T1000 (cell line): ENCODE results near the gene ACVRL1.

Experiments used
- DNase-seq: peaks from one replicate; lab custom pipeline; 2025; ENCODE audit warnings: mixed read lengths; lab: John Stamatoyannopoulos, UW

The ACVRL1 gene

DNA sequence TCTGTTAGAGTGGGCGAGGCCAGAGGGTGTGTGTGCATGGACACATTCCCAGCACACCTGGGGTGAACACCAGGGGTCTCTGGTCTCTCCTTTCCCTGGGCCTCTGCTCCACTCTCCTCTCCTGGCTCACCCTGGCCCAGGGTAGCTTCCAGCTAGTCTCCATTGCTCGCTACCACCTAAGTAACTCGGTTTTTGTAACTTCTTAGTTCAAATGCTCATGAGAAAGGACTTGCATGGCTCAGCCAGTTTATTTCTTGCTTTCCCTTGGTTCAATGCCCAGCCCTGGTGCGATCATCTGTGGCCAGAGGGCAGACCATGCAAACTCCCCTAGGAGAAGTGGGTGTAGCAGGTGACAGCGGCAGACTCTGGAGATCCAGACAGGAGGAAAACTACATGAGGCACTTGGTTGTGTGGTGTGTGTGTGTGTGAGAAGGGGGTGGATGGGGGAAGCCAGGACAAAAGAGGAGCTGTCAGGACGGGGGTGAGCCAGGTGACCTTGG, 35.2 kb downstream of the ACVRL1 start:
- DNase-seq: no peak

DNA sequence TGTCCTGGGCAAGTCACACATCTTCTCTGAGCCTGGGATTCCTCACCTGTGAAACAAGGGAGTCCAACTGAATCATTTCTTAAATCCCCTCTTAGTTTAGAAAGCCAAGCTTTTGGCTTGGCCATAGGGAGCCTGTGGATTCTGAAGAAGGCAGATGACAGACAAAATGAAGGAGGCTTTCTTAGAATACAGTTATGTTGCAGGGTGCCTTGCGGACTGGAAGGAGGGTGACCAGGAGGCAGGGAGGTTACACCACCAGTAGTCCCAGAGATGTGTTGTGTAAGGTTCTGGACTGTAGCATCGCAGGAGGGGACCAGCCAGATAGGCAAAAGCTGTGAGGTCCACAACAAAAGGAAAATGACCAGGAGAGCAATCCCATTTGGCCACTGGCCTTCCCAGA, 36.0 kb downstream of the ACVRL1 start:
- no peak for DNase-seq

DNA sequence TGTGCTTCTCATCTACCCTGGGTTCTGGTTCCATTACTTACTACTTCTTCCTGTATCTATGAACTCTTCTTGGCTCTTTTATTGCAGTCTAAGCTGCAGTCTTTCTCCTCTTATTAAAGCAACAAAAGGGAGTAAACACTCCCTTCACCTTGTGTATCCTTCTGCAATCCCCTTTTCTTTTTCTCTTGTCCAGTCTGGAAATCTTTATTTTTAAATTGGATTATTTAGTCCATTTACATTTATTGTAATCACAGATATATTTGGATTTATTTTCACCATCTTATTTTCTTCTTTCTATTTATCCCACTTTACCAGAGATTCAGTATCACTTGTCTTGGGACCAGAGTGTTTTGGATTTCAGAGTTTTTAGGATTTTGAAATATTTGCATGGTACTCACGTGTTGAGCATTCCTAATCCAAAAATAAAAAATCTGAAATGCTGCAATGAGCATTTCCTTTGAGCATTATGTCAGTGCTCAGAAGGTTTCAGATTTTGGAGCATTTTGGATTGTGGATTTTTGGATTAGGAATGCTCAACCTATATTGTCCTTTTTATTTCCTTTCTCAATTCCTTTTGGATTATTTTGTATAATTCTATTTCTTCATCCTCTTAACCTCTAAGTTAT, 37.4 kb downstream of the ACVRL1 start:
- DNase-seq: no peak

DNA sequence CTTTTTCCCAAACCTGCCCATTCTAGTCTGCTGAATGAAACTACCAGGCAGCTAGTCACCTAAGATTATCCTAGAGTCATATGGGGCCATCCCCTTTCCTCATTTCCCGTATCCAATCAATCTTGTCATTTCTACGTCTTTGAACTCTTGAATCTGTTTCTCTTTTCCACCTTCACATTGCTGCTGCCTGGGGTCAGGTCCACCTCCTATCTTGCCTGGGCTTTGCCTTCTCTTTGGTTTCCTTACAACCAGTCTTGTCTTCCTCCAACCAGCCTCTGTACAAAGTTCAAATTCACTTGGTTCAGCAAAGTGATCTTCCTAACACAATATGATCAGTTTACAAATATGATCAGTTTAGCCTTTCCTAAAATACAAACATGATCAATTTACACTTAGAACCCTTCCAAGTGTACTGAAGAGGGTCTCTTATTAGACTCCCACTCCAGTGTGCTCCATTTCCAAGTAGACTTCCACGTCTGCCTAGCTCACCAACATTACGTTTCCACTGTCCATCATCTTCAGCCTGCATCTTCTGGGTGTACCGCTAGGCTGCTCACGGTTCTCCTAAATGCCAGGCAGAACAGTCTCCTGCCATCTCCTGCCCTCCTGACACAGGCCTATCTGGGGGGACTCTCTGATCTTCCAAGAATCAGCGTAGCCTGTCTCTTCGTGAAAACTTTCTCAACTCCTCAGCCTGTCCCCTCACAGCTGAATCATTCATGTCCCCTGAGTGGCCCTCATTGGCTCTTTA, 40.1 kb downstream of the ACVRL1 start:
- no peak for DNase-seq

DNA sequence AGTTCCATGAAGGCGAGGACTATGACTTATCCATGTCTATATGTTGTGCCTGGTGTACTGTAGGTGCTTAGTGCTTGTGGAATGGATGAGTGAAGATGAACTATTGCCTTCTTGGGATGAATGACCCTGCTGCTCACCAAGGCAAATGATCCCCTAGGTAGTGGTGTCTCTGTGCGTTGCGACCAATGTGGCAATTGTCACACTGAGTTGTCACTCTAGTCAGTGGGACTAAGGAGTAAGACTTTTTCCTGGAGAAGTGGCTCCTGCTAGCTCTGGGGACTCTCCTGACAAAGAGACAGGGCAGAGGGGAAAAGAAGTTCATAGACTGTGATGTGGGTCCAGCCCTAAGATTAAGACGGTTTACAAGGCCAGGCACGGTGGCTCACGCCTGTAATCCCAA, 40.8 kb downstream of the ACVRL1 start:
- no peak for DNase-seq

DNA sequence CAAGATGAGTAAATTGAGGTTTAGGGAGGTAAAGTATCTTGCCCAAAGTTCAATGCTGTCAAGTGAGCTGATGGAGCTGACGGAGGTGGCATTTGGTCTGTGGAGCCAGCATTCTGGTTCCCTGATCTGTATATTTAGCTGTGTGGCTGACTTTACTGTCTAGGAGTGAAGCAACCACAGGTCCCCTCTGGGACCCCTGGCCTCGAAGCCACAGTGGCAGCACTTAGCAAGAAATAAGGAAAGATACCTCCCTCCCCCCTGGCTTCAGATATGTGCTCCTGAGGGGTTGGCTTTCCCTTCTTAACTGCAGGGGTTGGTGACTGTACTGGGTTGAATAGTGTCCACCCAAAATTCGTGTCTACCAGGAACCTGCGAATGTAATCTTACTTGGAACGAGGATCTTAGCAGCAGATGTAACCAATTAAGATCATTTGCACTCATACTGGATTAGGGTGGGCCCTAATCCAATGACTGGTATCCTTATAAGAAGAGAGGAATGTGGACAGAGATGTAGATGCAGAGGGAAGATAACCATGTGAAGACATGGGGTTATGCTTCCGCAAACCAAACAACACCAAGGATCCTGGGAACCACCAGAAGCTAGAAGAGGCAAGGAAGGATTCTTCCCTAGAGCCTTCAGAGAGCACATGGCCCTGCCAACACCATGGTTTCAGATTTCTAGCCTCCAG, 42.2 kb downstream of the ACVRL1 start:
- no peak for DNase-seq

DNA sequence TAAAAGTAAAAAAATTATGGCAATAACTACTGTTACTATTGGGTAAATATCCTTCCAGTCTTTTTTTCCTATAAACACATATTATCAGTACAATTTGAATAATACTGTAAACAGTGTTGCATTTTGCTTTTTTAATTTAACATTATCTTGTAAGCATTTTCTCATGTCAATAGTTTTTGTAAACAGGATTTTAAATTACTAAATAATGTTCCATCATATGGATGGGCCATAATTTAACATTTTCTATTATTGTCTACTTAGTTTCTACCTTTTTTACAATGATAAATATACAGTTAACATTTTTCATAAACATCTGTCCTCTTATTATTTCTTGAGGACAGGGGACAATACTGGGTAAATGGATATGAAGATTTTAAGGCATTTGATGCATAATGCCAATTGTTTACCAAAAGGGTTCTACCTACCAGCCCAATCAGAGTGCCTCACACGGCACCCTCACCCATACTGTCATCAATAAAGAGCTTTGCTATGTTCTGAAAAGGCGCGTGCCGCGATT, 43.4 kb downstream of the ACVRL1 start:
- no peak for DNase-seq

DNA sequence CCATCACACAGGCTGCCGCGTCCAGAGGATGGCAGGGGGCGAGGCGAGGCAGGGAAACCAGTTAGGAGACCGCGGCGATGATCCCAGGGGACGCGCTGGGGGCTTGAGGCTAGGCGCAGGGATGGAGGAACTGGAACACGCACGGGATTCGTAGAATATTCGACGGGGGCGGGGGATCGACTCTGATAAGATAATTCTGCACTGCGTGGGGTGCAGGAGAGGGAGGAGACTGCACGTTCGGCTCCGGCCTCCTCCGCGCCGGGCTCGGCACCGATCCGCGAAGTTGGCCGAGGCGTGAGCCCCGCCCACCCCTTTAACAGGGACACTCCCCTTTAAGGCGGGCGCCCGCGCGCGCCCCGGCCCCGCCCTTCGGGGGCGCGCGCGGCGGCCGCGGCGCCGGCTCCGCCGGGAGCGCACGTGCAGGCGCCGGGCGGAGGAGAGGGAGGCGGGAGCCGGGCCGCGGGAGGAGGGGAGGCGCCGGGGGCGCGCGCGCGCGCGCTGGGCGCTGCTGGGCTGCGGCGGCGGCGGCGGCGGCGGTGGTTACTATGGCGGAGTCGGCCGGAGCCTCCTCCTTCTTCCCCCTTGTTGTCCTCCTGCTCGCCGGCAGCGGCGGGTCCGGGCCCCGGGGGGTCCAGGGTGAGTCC, 44.0 kb downstream of the ACVRL1 start, which contains the start of gene ACVR1B:
Gene ACVR1B (plus strand): TSS at position 501 of the 644 bp plus-strand sequence. CDS start 45 bp downstream, at position 546.
- peak; percentile 100 for DNase-seq

DNA sequence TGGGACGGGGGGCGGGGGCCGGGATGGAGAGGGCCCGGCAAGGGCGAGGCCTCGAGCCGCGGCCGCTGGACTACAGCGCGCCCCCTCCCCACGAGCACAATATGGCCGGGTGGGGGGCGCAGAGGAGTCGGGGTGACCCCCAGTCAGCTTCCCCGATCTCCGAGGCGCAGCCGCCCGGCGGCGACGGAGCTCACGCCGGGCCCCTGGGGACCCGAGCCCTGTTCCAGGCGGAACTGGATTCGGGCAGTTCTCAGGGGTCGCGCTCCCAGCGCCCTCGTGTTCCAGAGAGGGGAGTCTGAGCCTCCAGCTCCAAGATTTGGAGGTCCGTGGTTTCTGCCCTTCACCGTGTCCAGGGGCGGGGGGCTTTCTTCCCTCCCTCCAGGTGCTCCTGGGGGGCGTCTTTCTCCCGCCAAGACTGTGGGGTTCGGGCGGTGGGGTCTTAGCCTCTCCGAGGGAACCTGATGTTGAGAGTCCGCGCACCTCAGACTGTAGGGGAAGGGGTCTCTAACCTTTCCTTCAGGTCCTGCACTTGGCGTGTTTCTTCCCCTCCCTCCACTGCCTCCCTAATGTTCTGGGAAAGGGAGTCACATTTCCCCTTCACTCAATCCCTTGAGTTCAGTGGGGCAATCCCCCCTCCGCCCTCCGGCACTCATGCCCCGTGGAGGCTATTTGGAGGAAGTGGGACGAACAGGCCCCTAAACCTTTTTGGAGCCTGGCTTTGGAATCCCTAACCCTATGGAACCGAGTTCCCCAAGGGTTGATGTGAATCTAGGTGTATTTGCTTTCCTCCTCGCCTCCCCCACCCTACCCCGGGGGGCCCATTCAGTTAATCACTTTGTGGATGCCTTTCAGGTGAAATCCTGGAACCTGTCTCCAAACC, 44.8 kb downstream of the ACVRL1 start:
- DNase-seq: peak; percentile 86

DNA sequence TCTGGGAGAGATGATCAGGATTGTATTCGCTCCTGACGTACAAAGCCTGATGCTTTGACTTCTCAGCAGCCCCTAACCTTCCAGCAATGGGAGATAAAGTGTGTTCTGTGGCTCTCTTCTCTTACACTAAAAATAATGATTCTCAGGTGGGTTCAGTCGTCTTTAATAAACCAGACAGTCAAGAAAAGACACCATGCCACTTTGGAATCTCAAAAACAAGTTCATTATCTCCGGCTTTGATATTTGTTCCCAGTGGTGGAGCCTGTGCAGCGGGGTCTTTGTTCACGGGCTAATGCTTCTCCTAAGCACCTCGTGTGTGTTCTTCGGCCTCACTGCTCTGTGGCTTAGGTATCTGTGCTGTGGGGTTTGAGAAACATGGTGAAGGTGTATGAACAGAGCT, 45.8 kb downstream of the ACVRL1 start:
- no peak for DNase-seq

DNA sequence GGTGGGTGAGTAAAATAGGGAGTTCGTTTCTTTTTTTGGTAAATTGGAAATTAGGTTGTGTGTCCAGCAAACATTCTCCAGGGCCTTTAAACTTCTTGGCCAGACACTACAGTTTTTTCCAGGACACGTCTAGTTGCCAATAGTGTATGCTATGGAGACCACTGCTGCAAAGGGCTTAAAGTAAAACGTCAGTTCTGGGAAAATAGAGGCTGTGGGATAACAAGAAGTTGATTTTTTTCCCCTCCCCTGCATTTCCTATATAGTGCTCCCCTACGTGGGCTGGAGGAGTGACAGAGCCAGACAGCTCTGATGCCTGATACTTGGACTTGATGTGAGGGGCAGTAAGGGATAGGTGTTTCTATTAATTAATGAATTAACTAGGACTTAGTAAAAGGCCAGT, 46.6 kb downstream of the ACVRL1 start:
- no peak for DNase-seq

DNA sequence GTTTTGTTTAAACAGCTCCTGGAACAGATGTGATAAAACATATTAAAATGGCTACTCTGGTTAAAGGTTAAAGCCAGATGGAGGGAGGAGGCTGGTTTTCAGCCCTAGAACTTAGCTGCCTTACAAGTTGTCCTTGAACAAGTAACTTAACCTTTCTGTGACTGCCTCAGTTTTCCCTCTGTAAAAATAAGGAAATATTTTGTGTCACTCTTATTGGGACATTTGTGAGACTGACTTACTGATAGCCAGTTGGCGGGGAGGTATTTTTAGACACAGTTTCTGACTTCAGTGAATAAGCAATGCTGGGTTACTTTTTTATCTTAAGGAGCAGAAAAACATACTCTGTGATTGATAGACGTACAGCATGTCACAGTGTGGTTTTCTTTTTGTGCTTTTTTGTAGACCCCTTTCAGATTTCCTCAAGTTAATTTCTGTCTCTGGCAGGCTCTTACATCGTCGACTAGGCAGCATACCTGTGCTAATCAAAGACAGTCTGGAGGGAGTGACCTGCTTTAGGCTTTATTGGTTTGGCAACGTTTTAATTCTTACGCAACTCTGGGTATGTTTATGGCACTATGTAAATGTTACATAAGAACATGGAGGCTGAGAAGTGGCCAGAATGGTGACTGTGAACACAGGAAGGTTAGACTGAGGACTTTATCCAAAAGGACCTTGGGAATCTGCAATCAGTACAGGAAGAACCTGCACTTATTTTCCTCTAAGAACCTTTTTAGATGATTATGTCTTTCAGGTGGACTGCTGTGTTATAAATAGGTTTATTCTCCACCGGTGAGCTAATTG, 47.5 kb downstream of the ACVRL1 start:
- no peak for DNase-seq

DNA sequence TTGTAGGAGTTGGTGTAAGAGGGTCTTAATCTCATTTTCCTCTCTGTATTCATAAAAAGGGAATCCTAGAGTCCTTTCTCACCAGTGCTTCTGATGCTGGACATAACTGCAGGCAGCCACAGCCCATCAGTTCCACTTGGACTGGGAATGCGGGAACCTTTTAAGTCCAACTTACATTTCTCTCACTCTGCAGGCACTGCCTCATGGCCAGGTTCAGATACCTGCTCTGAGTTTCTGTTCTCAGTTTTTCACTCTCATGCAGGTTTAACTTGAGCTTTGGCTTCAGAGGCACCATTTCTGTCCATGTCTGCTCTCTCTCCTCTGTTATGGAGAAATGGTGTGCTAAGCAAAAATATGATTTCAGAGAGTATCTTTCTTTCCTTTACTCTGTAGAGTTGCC, 48.4 kb downstream of the ACVRL1 start:
- DNase-seq: no peak

DNA sequence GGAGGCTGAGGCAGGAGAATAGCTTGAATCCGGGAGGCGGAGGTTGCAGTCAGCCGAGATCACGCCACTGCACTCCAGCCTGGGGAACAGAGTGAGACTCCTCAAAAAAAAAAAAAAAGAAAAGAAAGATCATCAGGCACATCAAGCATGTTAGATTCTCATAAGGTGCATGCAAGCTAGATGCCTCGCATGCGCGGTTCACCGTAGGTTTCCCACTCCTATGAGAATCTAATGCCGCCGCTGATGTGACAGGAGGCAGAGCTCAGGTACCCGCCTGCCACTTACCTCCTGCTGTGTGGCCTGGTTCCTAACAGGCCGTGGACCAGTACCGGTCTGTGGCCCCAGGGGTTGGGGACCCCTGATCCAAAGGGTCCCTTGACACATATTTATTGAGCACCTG, 51.2 kb downstream of the ACVRL1 start:
- DNase-seq: no peak

DNA sequence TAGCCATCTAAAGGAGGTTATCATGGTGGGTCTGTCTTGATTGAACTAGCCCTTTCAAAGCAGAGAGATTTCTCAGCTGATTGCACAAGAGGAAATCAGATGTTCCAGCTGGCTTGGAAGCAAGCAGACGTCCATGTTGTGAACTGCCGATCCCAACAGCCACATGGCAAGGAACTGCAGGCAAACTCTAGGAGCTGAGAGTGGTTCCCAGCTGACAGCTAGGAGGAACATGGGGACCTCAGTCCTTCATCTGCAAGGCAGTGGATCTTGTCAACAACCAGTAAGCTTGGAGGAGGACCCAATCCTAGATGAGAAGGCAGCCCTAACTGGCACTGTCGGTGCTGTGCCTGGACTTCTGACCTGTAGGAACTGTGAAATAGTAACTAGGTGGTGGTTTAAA, 51.9 kb downstream of the ACVRL1 start:
- DNase-seq: no peak

DNA sequence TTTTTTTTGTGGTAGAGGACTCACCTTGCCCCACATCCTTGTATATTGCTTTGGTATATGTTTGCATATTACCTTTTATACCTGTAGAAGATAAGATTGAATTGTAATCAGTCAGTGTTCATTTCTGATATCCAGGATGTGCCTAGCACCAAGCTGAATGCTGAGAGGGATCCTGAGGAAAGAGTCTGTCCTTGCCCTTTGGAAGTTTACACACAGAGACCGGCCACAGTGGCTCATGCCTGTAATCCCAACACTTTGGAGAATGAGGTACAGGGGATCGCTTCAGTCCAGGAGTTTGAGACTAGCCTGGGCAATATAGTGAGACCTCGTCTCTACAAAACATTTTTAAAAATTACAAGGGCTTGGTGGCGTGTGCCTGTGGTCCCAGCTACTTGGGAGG, 52.6 kb downstream of the ACVRL1 start:
- DNase-seq: no peak

DNA sequence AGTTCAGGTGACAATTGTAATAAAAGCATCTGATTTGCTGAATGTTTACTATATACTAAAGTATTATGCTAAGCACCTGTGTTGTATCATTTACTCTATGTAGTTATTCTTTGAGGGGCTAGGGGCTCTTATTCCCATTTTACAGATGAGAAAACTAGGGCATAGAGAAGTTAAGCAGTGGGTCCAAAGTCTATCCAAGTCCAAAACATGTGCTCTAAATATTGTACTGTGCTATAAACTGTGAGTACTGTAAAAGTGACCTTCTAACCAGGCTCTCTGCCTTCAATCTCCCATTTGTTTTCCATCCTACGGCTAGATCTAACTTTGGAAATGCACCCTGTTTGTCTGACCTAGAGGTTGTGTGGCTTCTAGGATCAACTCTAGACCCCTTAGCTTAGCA, 53.2 kb downstream of the ACVRL1 start:
- no peak for DNase-seq

DNA sequence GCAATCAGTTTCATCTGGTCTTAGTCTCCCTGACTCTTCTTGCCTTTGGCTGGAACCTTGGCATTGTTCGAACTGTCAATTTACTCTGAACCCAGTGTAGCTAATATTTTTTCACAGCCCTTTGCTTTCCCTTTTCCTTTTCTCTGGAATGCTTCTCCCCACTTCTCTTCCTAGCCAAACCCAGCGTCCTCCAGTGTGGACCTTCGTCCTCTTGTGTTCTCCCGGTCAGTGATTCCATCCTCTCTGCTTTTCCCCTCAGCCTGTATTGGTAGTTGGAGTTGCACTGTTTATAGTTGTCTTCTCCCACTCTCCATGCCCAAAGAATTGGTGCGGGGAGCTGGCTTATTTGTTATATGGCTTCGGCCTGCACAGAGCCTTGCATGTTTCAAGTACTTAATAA, 53.6 kb downstream of the ACVRL1 start:
- DNase-seq: no peak

DNA sequence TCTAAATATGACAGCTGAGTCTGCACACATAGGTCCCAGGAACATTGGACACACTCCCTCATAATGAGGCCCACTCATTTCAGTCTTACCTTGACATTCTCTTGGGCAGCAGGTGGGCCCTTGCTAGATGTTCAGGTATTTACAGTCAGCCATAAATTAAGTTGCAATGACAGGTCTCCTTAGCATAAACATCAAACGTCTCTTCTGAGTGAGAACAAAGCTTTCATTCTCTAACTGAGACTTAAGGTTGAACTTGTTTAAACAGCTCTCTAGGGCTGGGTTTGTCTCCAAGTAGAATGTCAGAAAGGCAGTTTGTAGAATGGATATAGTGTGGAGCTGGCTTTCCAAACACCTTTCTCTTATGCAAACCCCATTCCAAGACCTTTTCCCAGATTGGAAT, 54.5 kb downstream of the ACVRL1 start:
- DNase-seq: no peak

DNA sequence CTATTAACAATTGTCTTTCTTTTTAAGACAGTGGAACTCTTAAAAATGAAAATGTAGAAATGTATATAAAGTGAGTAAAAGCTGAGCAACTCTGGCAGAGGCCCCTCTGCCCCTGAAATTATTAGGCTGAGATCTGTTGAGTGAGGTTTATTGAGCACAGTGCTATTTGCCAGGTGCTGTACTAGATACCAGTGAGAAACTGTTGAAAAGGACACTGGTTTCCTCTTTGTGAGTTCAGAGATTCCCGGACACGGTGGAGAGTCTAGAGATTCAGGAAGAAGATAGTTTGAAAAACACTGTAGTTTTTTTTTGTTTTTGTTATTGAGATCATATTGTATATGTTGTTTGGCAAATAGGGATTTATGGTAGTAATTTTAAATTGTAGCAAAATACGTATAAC, 55.4 kb downstream of the ACVRL1 start:
- DNase-seq: no peak
